H9 (cell line): ENCODE measurements around the gene WDR20. TPM values are rescaled to one million over a fixed set of nuclear protein-coding genes. Genes with fewer than 3 reads are reported as not detected.

Experiments
- DNase-seq: peaks from one replicate; pipeline ENCODE4 v3.0.0-alpha.2; 2017
- H2AFZ ChIP-seq: one replicate; pipeline ENCODE4 v1.6.1; 2013; ENCODE audit warnings: mild to moderate bottlenecking, low read length, control low read depth, moderate library complexity
- H2AK5ac ChIP-seq: 2 replicates; pipeline ENCODE4 v1.6.1; 2013; ENCODE audit warnings: low read length, control low read depth, mixed read lengths; ENCODE audit not compliant: insufficient read length
- H2BK120ac ChIP-seq: one replicate; pipeline ENCODE4 v1.6.1; 2013; ENCODE audit warnings: low read depth, mild to moderate bottlenecking, low read length, control low read depth, inconsistent platforms; ENCODE audit not compliant: poor library complexity, severe bottlenecking
- H2BK12ac ChIP-seq: 2 replicates; pipeline ENCODE4 v1.6.1; 2013; ENCODE audit warnings: low read length, control low read depth, mixed read lengths, low read depth; ENCODE audit not compliant: insufficient read length
- H2BK15ac ChIP-seq: 2 replicates; pipeline ENCODE4 v1.6.1; 2013; ENCODE audit warnings: low read depth, low read length, control low read depth
- H2BK20ac ChIP-seq: one replicate; pipeline ENCODE4 v1.6.1; 2013; ENCODE audit warnings: low read depth, mild to moderate bottlenecking, low read length, control low read depth, inconsistent platforms; ENCODE audit not compliant: poor library complexity, severe bottlenecking
- H2BK5ac ChIP-seq: 2 replicates; pipeline ENCODE4 v1.6.1; 2013; ENCODE audit warnings: low read length, control low read depth, mixed read lengths; ENCODE audit not compliant: insufficient read length
- H3K14ac ChIP-seq: 2 replicates; pipeline ENCODE4 v1.6.1; 2013; ENCODE audit warnings: low read length, control low read depth; ENCODE audit not compliant: insufficient read depth
- H3K18ac ChIP-seq: 2 replicates; pipeline ENCODE4 v1.6.1; 2013; ENCODE audit warnings: low read depth, mild to moderate bottlenecking, mixed read lengths, low read length, control low read depth; ENCODE audit not compliant: insufficient read length
- H3K23ac ChIP-seq: 2 replicates; pipeline ENCODE4 v1.6.1; 2013; ENCODE audit warnings: low read length, control low read depth, mixed read lengths, low read depth; ENCODE audit not compliant: insufficient read length
- H3K23me2 ChIP-seq: 2 replicates; pipeline ENCODE4 v1.6.1; 2013; ENCODE audit warnings: low read depth, mild to moderate bottlenecking, mixed read lengths, low read length, control low read depth; ENCODE audit not compliant: insufficient read length, poor library complexity, severe bottlenecking
- H3K27ac ChIP-seq: 2 replicates; pipeline ENCODE4 v1.5.1; 2013; ENCODE audit warnings: low read length, control low read depth, mixed read lengths, low read depth; ENCODE audit not compliant: insufficient read length
- H3K27me3 ChIP-seq: 2 replicates; pipeline ENCODE4 v1.6.1; 2013; ENCODE audit warnings: low read length, control low read depth, inconsistent platforms; ENCODE audit not compliant: insufficient read depth
- H3K4ac ChIP-seq: 2 replicates; pipeline ENCODE4 v1.6.1; 2013; ENCODE audit warnings: low read depth, mild to moderate bottlenecking, control low read depth, inconsistent platforms, low read length, moderate library complexity
- H3K4me1 ChIP-seq: 2 replicates; pipeline ENCODE4 v1.6.1; 2013; ENCODE audit warnings: low read length, control low read depth, inconsistent platforms; ENCODE audit not compliant: insufficient read depth
- H3K4me2 ChIP-seq: 2 replicates; pipeline ENCODE4 v1.6.1; 2013; ENCODE audit warnings: low read length, control low read depth, mixed read lengths; ENCODE audit not compliant: insufficient read length, insufficient read depth
- H3K56ac ChIP-seq: 2 replicates; pipeline ENCODE4 v1.6.1; 2013; ENCODE audit warnings: low read depth, mild to moderate bottlenecking, mixed read lengths, low read length, control low read depth; ENCODE audit not compliant: insufficient read length
- H3K79me1 ChIP-seq: 2 replicates; pipeline ENCODE4 v1.6.1; 2013; ENCODE audit warnings: low read depth, mild to moderate bottlenecking, moderate library complexity, low read length, control low read depth, inconsistent platforms; ENCODE audit not compliant: insufficient read depth, poor library complexity, severe bottlenecking
- H3K79me2 ChIP-seq: 2 replicates; pipeline ENCODE4 v1.6.1; 2013; ENCODE audit warnings: low read length, control low read depth, inconsistent platforms; ENCODE audit not compliant: insufficient read depth
- H3K9ac ChIP-seq: 2 replicates; pipeline ENCODE4 v1.6.1; 2013; ENCODE audit warnings: low read length, control low read depth, mixed read lengths; ENCODE audit not compliant: insufficient read length; ENCODE audit errors: extremely low read depth
- H3K9me3 ChIP-seq: one replicate; pipeline ENCODE4 v1.6.1; 2013; ENCODE audit warnings: low read depth, low read length, inconsistent platforms; ENCODE audit not compliant: control insufficient read depth
- H3T11ph ChIP-seq: one replicate; pipeline ENCODE4 v1.6.1; 2013; ENCODE audit warnings: mild to moderate bottlenecking, low read length, control low read depth, inconsistent platforms
- H4K20me1 ChIP-seq: one replicate; pipeline ENCODE4 v1.6.1; 2013; ENCODE audit not compliant: control insufficient read depth, insufficient read length, insufficient read depth
- H4K5ac ChIP-seq: 2 replicates; pipeline ENCODE4 v1.6.1; 2013; ENCODE audit warnings: low read depth, mild to moderate bottlenecking, mixed read lengths, low read length, control low read depth; ENCODE audit not compliant: insufficient read length
- H4K8ac ChIP-seq: replicated peaks from 2 replicates; pipeline ENCODE4 v1.6.1; 2013; ENCODE audit warnings: low read length, control low read depth, mixed read lengths, low read depth; ENCODE audit not compliant: insufficient read length
- H4K91ac ChIP-seq: 2 replicates; pipeline ENCODE4 v1.6.1; 2013; ENCODE audit warnings: low read depth, mild to moderate bottlenecking, moderate library complexity, mixed read lengths, low read length, control low read depth; ENCODE audit not compliant: insufficient read length
- H3K27ac Mint-ChIP-seq, 3 experiments: 2 replicates in 2 of 3; 3 replicates in 1 of 3; pipeline ENCODE4 v1.8.0; 2020 to 2021; ENCODE audit warnings: mixed read lengths in 3 of 3, mild to moderate bottlenecking in 1 of 3, moderate library complexity in 1 of 3
- H3K27me3 Mint-ChIP-seq: 2 replicates; pipeline ENCODE4 v1.8.0; 2021; ENCODE audit warnings: low read depth, mild to moderate bottlenecking, moderate library complexity, mixed read lengths
- H3K36me3 Mint-ChIP-seq, 3 experiments: 2 replicates in 2 of 3; 3 replicates in 1 of 3; pipeline ENCODE4 v1.8.0; 2020 to 2021; ENCODE audit warnings: low read depth in 3 of 3, mixed read lengths in 3 of 3; ENCODE audit not compliant: insufficient read depth in 1 of 3
- H3K4me1 Mint-ChIP-seq, 2 experiments: 2 replicates each; pipeline ENCODE4 v1.8.0; 2020; ENCODE audit warnings: mixed read lengths in 2 of 2
- H3K4me3 Mint-ChIP-seq, 2 experiments: 2 replicates in 1 of 2; 3 replicates in 1 of 2; pipeline ENCODE4 v1.8.0; 2020 to 2021; ENCODE audit warnings: mild to moderate bottlenecking in 2 of 2, mixed read lengths in 2 of 2, moderate library complexity in 1 of 2
- H3K9me3 Mint-ChIP-seq, 2 experiments: 2 replicates in 1 of 2; 3 replicates in 1 of 2; pipeline ENCODE4 v1.8.0; 2020; ENCODE audit warnings: mild to moderate bottlenecking in 2 of 2, mixed read lengths in 2 of 2, moderate library complexity in 1 of 2
- CTCF ChIP-seq: fragments of 200-600 bp; sonication (generic); conservative IDR thresholded peaks from 3 replicates; pipeline ENCODE4 v1.8.0; 2021; ENCODE audit warnings: antibody characterized with exemption, mild to moderate bottlenecking
- WGBS: extraction: QIAGEN DNeasy Blood & Tissue Kit; methylation state at CpG from one replicate; pipeline ENCODE4 v1.1.7; 2013; ENCODE audit warnings: missing lambda C conversion rate, low lambda C conversion rate, mixed read lengths; ENCODE audit not compliant: insufficient read length; ENCODE audit errors: extremely low coverage; 5-methylcytosine and 5-hydroxymethylcytosine counted together
- total RNA-seq: library from RNA; stranded (reverse); gene quantifications from 2 replicates; pipeline ENCODE4 v1.2.1, GENCODE V29; 2021

Gene WDR20
- total RNA-seq, 1 experiment from 2014 or later = 31.6 TPM

- Histone ChIP-seq H4K8ac (no peak overlapping the region), H3K9ac (no peak overlapping the region), H3K18ac (no peak overlapping the region), H3K14ac (0 out of 2 replicates have a peak overlapping the region, but pooled peaks have one; percentile 52), H3K4me1 (peaks cover 3% of the 10 kb centered on the region; the same call in 1 of the 2 replicates), H3K4ac (no peak overlapping the region), H2BK120ac (no peak overlapping the region), H2AK5ac (no peak overlapping the region), H3K9me3 (no peaks in the 10 kb centered on the region), H4K20me1 (no peaks in the 10 kb centered on the region), H4K5ac (no peak overlapping the region), H2BK15ac (no peak overlapping the region), H2BK20ac (no peak overlapping the region), H3K56ac (no peak overlapping the region), H2AFZ (no peak overlapping the region), H3K23me2 (no peaks in the 10 kb centered on the region), H3K23ac (no peak overlapping the region), H3K27me3 (no peaks in the 10 kb centered on the region), H2BK5ac (no peak overlapping the region), H4K91ac (no peak overlapping the region), H2BK12ac (no peak overlapping the region), H3K27ac (no peak overlapping the region), H3K79me1 (peaks cover 9% of the 10 kb centered on the region), H3K4me2 (no peak overlapping the region), H3T11ph (no peak overlapping the region), H3K79me2 (peaks cover 14% of the 10 kb centered on the region; the same call in 1 of the 2 replicates)
- no CpG with 5 or more reads among the region's 3 CpGs for WGBS
- Mint-ChIP-seq H3K36me3 (no peaks in the 10 kb centered on the region), H3K27ac (peak overlapping the region; percentile 80 to 92 (median 82); a peak in 6 of 7 replicates), H3K4me1 (peaks cover 29 to 37% of the 10 kb centered on the region in 2 experiments), H3K4me3 (no peak overlapping the region), H3K9me3 (no peaks in the 10 kb centered on the region), H3K27me3 (no peaks in the 10 kb centered on the region)
- TF ChIP-seq CTCF = no peak
- no peak for DNase-seq
Measured at GRCh38 chr14:102187044-102187443, 47.3 kb downstream of the WDR20 start.
